GM12878 (cell line): Measurements from ENCODE around the gene ANKRD26. TPM values are rescaled to one million over a fixed set of nuclear protein-coding genes. Genes with fewer than 3 reads are reported as not detected.

Experiments
- ATF7 ChIP-seq: fragments of 450-650 bp; IDR thresholded peaks from 2 replicates; pipeline ENCODE4 v1.6.1; 2016; ENCODE audit warnings: low read depth, mild to moderate bottlenecking
- BACH1 ChIP-seq: fragments of 450-650 bp; IDR thresholded peaks from 2 replicates; pipeline ENCODE4 v1.6.1; 2017; ENCODE audit warnings: mild to moderate bottlenecking, borderline replicate concordance
- CHD4 ChIP-seq: fragments of 200-600 bp; sonication (generic); IDR thresholded peaks from 2 replicates; pipeline ENCODE4 v1.6.1; 2016; ENCODE audit warnings: mild to moderate bottlenecking
- CREB1 ChIP-seq: IDR thresholded peaks from 2 replicates; pipeline ENCODE4 v1.6.1; 2012; ENCODE audit warnings: low read depth, mild to moderate bottlenecking, inconsistent platforms
- EED ChIP-seq: sonication (generic); IDR thresholded peaks from 2 replicates; pipeline ENCODE4 v1.6.1; 2016; ENCODE audit warnings: antibody characterized with exemption, low read depth
- EZH2 ChIP-seq: IDR thresholded peaks from 2 replicates; pipeline ENCODE4 v1.6.1; 2012; ENCODE audit warnings: low read depth, mild to moderate bottlenecking, control low read depth, inconsistent platforms, low read length, borderline replicate concordance; ENCODE audit not compliant: control insufficient read depth
- NR2C1 ChIP-seq: fragments of 450-650 bp; IDR thresholded peaks from 2 replicates; pipeline ENCODE4 v1.6.1; 2017; ENCODE audit warnings: antibody characterized with exemption, mild to moderate bottlenecking, moderate library complexity
- NRF1 ChIP-seq: conservative IDR thresholded peaks from 2 replicates; pipeline ENCODE4 v1.6.1; 2011; ENCODE audit warnings: mild to moderate bottlenecking, low read depth, low read length, improper control_type of control experiment
- REST ChIP-seq: IDR thresholded peaks from 2 replicates; pipeline ENCODE4 v1.6.1; 2012; ENCODE audit warnings: mild to moderate bottlenecking, low read depth, low read length
- RUNX3 ChIP-seq: IDR thresholded peaks from 2 replicates; pipeline ENCODE4 v1.6.1; 2012; ENCODE audit warnings: low read length, inconsistent platforms
- SIX5 ChIP-seq: IDR thresholded peaks from 2 replicates; pipeline ENCODE4 v1.6.1; 2011; ENCODE audit warnings: mild to moderate bottlenecking, low read depth, low read length, moderate library complexity; ENCODE audit not compliant: severe bottlenecking
- TCF7 ChIP-seq: IDR thresholded peaks from 2 replicates; pipeline ENCODE4 v1.6.1; 2014; ENCODE audit warnings: antibody characterized with exemption, borderline replicate concordance
- WRNIP1 ChIP-seq: IDR thresholded peaks from 2 replicates; pipeline ENCODE4 v1.6.1; 2011; ENCODE audit warnings: low read depth, low read length, improper control_type of control experiment, borderline replicate concordance
- ZBTB11 ChIP-seq: fragments of 450-650 bp; formaldehyde crosslinking; IDR thresholded peaks from 2 replicates; pipeline ENCODE4 v1.5.0; 2022; ENCODE audit warnings: mild to moderate bottlenecking, missing genetic modification characterization
- ZBTB33 ChIP-seq: fragments of 450-650 bp; IDR thresholded peaks from 2 replicates; pipeline ENCODE4 v1.6.1; 2017; ENCODE audit warnings: mild to moderate bottlenecking
- ZNF622 ChIP-seq: fragments of 450-650 bp; IDR thresholded peaks from 2 replicates; pipeline ENCODE4 v1.6.1; 2017; ENCODE audit warnings: mild to moderate bottlenecking, inconsistent platforms
- polyA plus RNA-seq, 11 experiments: library from polyadenylated mRNA; depleted of rRNA in 4 of 11; unstranded in 6 of 11; stranded (reverse) in 5 of 11; fragments of >200 nt; fragmentation: Nextera tagmentation in 4 of 11; fragmentation: Illumina TruSeq in 1 of 11; extraction: Ambion mirVana in 4 of 11; extraction: Trizol in 1 of 11; gene quantifications; 1 replicate in 1 of 11; 2 replicates in 10 of 11; pipeline versions ENCODE4 v1.2.1 to v1.2.3, GENCODE V29; 2011 to 2016; ENCODE audit warnings: inconsistent platforms in 2 of 11, missing spikeins in 2 of 11, low read depth in 1 of 11
- total RNA-seq, 4 experiments: library from RNA; depleted of rRNA in 3 of 4; stranded (reverse); fragments of >200 nt in 3 of 4; fragmentation: Illumina TruSeq in 1 of 4; extraction: Trizol in 1 of 4; gene quantifications; 2 replicates each; pipeline versions ENCODE4 v1.2.1 to v1.2.3, GENCODE V29; 2013 to 2021

Gene ANKRD26
- total and polyA plus RNA-seq, 10 of the 15 experiments (the other 5 are each of a cell fraction or from before 2014, with no cell fraction given), result 2.3 to 12.0 (median 5.1) TPM

- TF ChIP-seq ZNF622, result no peak
- TF ChIP-seq REST, result no peak
- TF ChIP-seq EZH2, result no peak
- no peak for TF ChIP-seq NR2C1
- TF ChIP-seq SIX5, result no peak
- TF ChIP-seq WRNIP1, result 0 out of 2 replicates have a peak, but pooled peaks have one; percentile 57
- TF ChIP-seq ATF7, result peak; percentile 64; the same call in 1 of the 2 replicates
- TF ChIP-seq EED, result peak; percentile 68
- TF ChIP-seq NRF1, result peak; percentile 100
- no peak for TF ChIP-seq CREB1
- 0 out of 2 replicates have a peak, but pooled peaks have one; percentile 16 for TF ChIP-seq BACH1
- no peak for TF ChIP-seq ZBTB11
- no peak for TF ChIP-seq TCF7
- peak; percentile 82 for TF ChIP-seq RUNX3
- TF ChIP-seq CHD4, result no peak
- no peak for TF ChIP-seq ZBTB33
These were observed at the start of gene ANKRD26 (continued) for GRCh38 chr10:27099916-27100812.
